Measurements from ENCODE around the gene ZNF501. TPM values are rescaled to one million over a fixed set of nuclear protein-coding genes. Genes with fewer than 3 reads are reported as not detected.

The ZNF501 gene
- total RNA-seq, 1 experiment from 2014 or later: 4.9 TPM

DNA sequence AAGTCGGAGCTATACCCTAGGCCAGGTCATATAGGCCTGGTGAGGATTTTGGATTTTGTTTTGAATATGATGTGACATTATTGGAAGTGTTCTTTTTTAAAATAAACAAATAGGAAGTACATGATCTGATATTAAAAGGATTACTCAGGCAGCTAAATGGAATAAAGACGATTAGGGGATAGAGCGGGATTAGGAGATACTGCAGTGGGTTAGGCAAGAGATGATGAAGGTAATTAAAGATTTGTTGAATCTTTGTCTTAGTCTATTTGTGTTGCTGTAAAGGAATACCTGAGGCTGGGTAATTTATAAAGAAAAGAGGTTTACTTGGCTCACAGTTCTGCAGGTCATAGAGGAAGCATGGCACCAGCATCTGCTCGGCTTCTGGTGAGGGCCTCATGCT, 53.5 kb downstream of the ZNF501 start:
- H4K91ac ChIP-seq (ENCODE audit: insufficient read length, low read depth, low read length): no peak overlapping the region
- H3K14ac ChIP-seq (ENCODE audit: insufficient read depth, low read length): no peak overlapping the region
- no peak overlapping the region for H3K18ac ChIP-seq (ENCODE audit: insufficient read length, low read depth, low read length)
- no peaks in the 10 kb centered on the region for H3K4me1 ChIP-seq (ENCODE audit: insufficient read depth, low read length)
- no peaks in the 10 kb centered on the region for H3K4me1 Mint-ChIP-seq
- H3K23me2 ChIP-seq (ENCODE audit: insufficient read length, low read depth, low read length, poor library complexity, severe bottlenecking): no peaks in the 10 kb centered on the region
- H3K27ac ChIP-seq (ENCODE audit: insufficient read length, low read depth, low read length): no peak overlapping the region
- no peak overlapping the region for H3K23ac ChIP-seq (ENCODE audit: insufficient read length, low read depth, low read length)
- no peaks in the 10 kb centered on the region for H3K9me3 Mint-ChIP-seq
- no peak overlapping the region for H3T11ph ChIP-seq (ENCODE audit: low read length)
- no peak overlapping the region for H3K9ac ChIP-seq (ENCODE audit: extremely low read depth, insufficient read length, low read length)
- H4K8ac ChIP-seq (replicated peaks; ENCODE audit: insufficient read length, low read depth, low read length): no peak overlapping the region
- H2BK20ac ChIP-seq (ENCODE audit: low read depth, low read length, poor library complexity, severe bottlenecking): no peak overlapping the region
- WGBS (ENCODE audit: extremely low coverage, insufficient read length, low lambda C conversion rate): 100% methylated on average over 1 of the region's 4 CpGs
- no peak overlapping the region for H2BK5ac ChIP-seq (ENCODE audit: insufficient read length, low read length)
- H3K27ac Mint-ChIP-seq: peak overlapping the region in 1 of 3 experiments; percentile 40; a peak in 2 of 7 replicates
- H2BK12ac ChIP-seq (ENCODE audit: insufficient read length, low read depth, low read length): no peak overlapping the region
- H3K27me3 ChIP-seq (ENCODE audit: insufficient read depth, low read length): no peaks in the 10 kb centered on the region
- H2AFZ ChIP-seq (ENCODE audit: low read length): no peak overlapping the region
- no peak overlapping the region for H3K4me2 ChIP-seq (ENCODE audit: insufficient read depth, insufficient read length, low read length)
- H3K9me3 ChIP-seq (ENCODE audit: control insufficient read depth, low read depth, low read length): no peaks in the 10 kb centered on the region
- H3K36me3 Mint-ChIP-seq (ENCODE audit: insufficient read depth in 1 of 3, low read depth in 3 of 3): peaks cover 28 to 65% (median 56%) of the 10 kb centered on the region in 3 experiments
- H3K4me3 Mint-ChIP-seq: no peak overlapping the region
- no peaks in the 10 kb centered on the region for H3K79me2 ChIP-seq (ENCODE audit: insufficient read depth, low read length)
- no peaks in the 10 kb centered on the region for H3K27me3 Mint-ChIP-seq (ENCODE audit: low read depth)
- no peak overlapping the region for H2AK5ac ChIP-seq (ENCODE audit: insufficient read length, low read length)
- no peak for DNase-seq
- H3K56ac ChIP-seq (ENCODE audit: insufficient read length, low read depth, low read length): no peak overlapping the region
- H4K20me1 ChIP-seq (ENCODE audit: control insufficient read depth, insufficient read depth, insufficient read length): no peaks in the 10 kb centered on the region
- H2BK120ac ChIP-seq (ENCODE audit: low read depth, low read length, poor library complexity, severe bottlenecking): no peak overlapping the region
- TF ChIP-seq, protein P1, sequence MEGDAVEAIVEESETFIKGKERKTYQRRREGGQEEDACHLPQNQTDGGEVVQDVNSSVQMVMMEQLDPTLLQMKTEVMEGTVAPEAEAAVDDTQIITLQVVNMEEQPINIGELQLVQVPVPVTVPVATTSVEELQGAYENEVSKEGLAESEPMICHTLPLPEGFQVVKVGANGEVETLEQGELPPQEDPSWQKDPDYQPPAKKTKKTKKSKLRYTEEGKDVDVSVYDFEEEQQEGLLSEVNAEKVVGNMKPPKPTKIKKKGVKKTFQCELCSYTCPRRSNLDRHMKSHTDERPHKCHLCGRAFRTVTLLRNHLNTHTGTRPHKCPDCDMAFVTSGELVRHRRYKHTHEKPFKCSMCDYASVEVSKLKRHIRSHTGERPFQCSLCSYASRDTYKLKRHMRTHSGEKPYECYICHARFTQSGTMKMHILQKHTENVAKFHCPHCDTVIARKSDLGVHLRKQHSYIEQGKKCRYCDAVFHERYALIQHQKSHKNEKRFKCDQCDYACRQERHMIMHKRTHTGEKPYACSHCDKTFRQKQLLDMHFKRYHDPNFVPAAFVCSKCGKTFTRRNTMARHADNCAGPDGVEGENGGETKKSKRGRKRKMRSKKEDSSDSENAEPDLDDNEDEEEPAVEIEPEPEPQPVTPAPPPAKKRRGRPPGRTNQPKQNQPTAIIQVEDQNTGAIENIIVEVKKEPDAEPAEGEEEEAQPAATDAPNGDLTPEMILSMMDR (conservative IDR thresholded peaks at IDR 0.05): no peak
- H2BK15ac ChIP-seq (ENCODE audit: low read depth, low read length): no peak overlapping the region
- no peak overlapping the region for H4K5ac ChIP-seq (ENCODE audit: insufficient read length, low read depth, low read length)
- no peaks in the 10 kb centered on the region for H3K79me1 ChIP-seq (ENCODE audit: insufficient read depth, low read depth, low read length, poor library complexity, severe bottlenecking)
- H3K4ac ChIP-seq (ENCODE audit: low read depth, low read length): no peak overlapping the region

Other genes starting within 250 kb of the ZNF501 start
- 7.0 and 8.7 TPM in 2 replicates for gene ZKSCAN7, start 174.4 kb upstream of the ZNF501 start, total RNA-seq (2021)
- gene ZNF660, start 144.7 kb upstream of the ZNF501 start, total RNA-seq (2021): 16.4 and 18.7 TPM in 2 replicates
- 17.5 and 18.8 TPM in 2 replicates for gene ZNF197, start 104.6 kb upstream of the ZNF501 start, total RNA-seq (2021)
- 22.3 and 27.3 TPM in 2 replicates for gene ZNF35, start 80.9 kb upstream of the ZNF501 start, total RNA-seq (2021)
- not detected in 2 replicates for gene ZNF502, start 17.0 kb upstream of the ZNF501 start, total RNA-seq (2021)
- gene KIAA1143, start 32.0 kb downstream of the ZNF501 start, total RNA-seq (2021): 47.0 and 47.4 TPM in 2 replicates
- gene KIF15, start 32.2 kb downstream of the ZNF501 start, total RNA-seq (2021): 25.0 and 25.8 TPM in 2 replicates
- gene TMEM42, start 132.3 kb downstream of the ZNF501 start, total RNA-seq (2021): 11.8 and 12.2 TPM in 2 replicates
- gene TGM4, start 145.0 kb downstream of the ZNF501 start, total RNA-seq (2021): not detected in 2 replicates
- 58.3 and 71.3 TPM in 2 replicates for gene ZDHHC3, start 246.5 kb downstream of the ZNF501 start, total RNA-seq (2021)
- 86.6 and 88.7 TPM in 2 replicates for gene EXOSC7, start 246.6 kb downstream of the ZNF501 start, total RNA-seq (2021)

All from H9 (cell line).